Measurements from ENCODE around the gene SLC25A28. TPM values are rescaled to one million over a fixed set of nuclear protein-coding genes. Genes with fewer than 3 reads are reported as not detected.

Gene SLC25A28
- total and polyA plus RNA-seq, 4 donors = 31.1 to 86.9 (median 47.6) TPM

DNA sequence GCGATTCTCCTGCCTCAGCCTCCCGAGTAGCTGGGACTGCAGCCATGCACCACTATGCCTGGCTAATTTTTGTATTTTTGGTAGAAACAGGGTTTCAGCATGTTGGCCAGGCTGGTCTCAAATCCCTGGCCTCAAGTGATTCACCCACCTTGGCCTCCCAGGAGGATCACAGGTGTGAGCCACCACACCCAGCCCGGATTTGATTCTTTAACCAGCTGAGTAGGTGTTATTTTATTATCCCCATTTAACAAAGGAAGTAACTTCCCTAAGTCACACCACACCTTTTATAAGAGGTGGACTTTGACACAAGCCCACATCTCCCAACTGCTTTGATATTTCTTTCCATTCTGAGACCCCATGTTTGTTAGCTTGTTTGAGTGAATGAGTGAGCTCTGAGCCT lies 25.0 kb downstream of the SLC25A28 start:
- no peak for ATAC-seq (ENCODE audit: insufficient read depth, low FRiP score)
- TF ChIP-seq, protein P1, sequence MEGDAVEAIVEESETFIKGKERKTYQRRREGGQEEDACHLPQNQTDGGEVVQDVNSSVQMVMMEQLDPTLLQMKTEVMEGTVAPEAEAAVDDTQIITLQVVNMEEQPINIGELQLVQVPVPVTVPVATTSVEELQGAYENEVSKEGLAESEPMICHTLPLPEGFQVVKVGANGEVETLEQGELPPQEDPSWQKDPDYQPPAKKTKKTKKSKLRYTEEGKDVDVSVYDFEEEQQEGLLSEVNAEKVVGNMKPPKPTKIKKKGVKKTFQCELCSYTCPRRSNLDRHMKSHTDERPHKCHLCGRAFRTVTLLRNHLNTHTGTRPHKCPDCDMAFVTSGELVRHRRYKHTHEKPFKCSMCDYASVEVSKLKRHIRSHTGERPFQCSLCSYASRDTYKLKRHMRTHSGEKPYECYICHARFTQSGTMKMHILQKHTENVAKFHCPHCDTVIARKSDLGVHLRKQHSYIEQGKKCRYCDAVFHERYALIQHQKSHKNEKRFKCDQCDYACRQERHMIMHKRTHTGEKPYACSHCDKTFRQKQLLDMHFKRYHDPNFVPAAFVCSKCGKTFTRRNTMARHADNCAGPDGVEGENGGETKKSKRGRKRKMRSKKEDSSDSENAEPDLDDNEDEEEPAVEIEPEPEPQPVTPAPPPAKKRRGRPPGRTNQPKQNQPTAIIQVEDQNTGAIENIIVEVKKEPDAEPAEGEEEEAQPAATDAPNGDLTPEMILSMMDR (IDR thresholded peaks at IDR 0.05; ENCODE audit: control extremely low read depth, extremely low read depth) = no peak

DNA sequence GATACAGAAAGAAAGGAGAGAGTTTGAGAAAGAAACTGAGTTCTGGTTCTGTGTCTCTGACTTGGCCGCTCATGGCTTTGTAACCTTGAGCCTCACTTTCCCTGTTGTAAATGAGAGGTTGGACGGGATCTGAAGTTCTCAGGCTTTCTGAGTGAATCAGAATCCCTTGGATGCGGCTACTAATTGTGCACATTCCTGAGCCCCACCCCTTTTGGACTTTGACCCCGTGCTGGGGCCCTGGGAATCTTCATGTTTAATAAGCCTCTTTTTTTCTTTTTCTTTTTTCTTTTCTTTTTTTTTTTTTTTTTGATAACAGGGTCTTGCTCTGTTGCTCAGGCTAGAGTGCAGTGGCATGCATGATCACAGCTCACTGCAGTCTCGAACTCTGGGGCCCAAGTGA lies 26.9 kb downstream of the SLC25A28 start:
- no peak for DNase-seq
- Histone ChIP-seq H3K4me3 (no peak overlapping the region), H3K9me3 (ENCODE audit: control insufficient read depth in 4 of 4, insufficient read depth in 3 of 4, low read length in 3 of 4) (no peaks in the 10 kb centered on the region), H3K27ac (ENCODE audit: low read depth in 1 of 2, low read length in 1 of 2) (no peak overlapping the region), H3K4me1 (ENCODE audit: control insufficient read depth in 5 of 5, insufficient read depth in 5 of 5, low read length in 5 of 5) (no peaks in the 10 kb centered on the region), H3K9ac (ENCODE audit: insufficient read depth in 1 of 2, low read length in 2 of 2) (no peak overlapping the region), H3K27me3 (ENCODE audit: control insufficient read depth in 3 of 3, insufficient read depth in 3 of 3, low read length in 2 of 3) (peaks cover 0 to 2% (median 0%) of the 10 kb centered on the region in 3 donors), H3K36me3 (ENCODE audit: control insufficient read depth in 4 of 4, insufficient read depth in 4 of 4, low read length in 4 of 4) (no peaks in the 10 kb centered on the region)
- no peak for ATAC-seq (ENCODE audit: insufficient read depth, low FRiP score)
- WGBS, 2 donors = 70 to 93% methylated on average over 5 of the region's 5 CpGs
- TF ChIP-seq, protein P1 (IDR thresholded peaks at IDR 0.05; ENCODE audit: control extremely low read depth, extremely low read depth) = no peak

More for the DNA sequence above, 25.0 kb downstream of the SLC25A28 start:
- H3K4me3 ChIP-seq = no peak overlapping the region
- H3K4me1 ChIP-seq (ENCODE audit: control insufficient read depth in 5 of 5, insufficient read depth in 5 of 5, low read length in 5 of 5) = no peaks in the 10 kb centered on the region
- DNase-seq = no peak
- no peaks in the 10 kb centered on the region for H3K9me3 ChIP-seq (ENCODE audit: control insufficient read depth in 4 of 4, insufficient read depth in 3 of 4, low read length in 3 of 4)
- H3K36me3 ChIP-seq (ENCODE audit: control insufficient read depth in 4 of 4, insufficient read depth in 4 of 4, low read length in 4 of 4) = no peaks in the 10 kb centered on the region
- 74 to 79% methylated on average over 3 of the region's 3 CpGs for WGBS, 2 donors
- no peak overlapping the region for H3K9ac ChIP-seq (ENCODE audit: insufficient read depth in 1 of 2, low read length in 2 of 2)
- no peak overlapping the region for H3K27ac ChIP-seq (ENCODE audit: low read depth in 1 of 2, low read length in 1 of 2)
- H3K27me3 ChIP-seq (ENCODE audit: control insufficient read depth in 3 of 3, insufficient read depth in 3 of 3, low read length in 2 of 3) = peaks cover 0 to 2% (median 0%) of the 10 kb centered on the region in 3 donors

DNA sequence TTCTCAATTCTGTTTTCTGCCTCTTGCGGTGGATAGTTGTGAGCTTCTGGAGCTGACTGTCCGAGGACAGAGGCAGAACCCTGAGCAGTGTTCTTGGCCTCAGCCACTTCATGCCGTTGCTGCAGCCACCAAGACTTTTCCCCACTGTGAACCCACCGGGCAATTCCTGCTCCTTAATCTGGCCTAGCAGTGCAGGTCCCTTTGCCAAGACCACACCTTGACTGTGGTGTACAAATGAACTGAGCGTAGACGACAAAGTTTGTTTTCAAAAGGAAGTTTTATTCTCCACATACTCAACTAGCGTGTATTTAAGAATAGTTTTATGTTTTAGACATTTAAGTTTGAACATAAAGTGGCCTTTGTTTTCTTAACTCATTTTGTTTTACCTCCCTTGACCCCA lies 29.4 kb downstream of the SLC25A28 start:
- Histone ChIP-seq H3K36me3 (ENCODE audit: control insufficient read depth in 4 of 4, insufficient read depth in 4 of 4, low read length in 4 of 4) (no peaks in the 10 kb centered on the region), H3K27ac (ENCODE audit: low read depth in 1 of 2, low read length in 1 of 2) (no peak overlapping the region), H3K4me3 (no peak overlapping the region), H3K4me1 (ENCODE audit: control insufficient read depth in 5 of 5, insufficient read depth in 5 of 5, low read length in 5 of 5) (no peaks in the 10 kb centered on the region), H3K9me3 (ENCODE audit: control insufficient read depth in 4 of 4, insufficient read depth in 3 of 4, low read length in 3 of 4) (no peaks in the 10 kb centered on the region), H3K9ac (ENCODE audit: insufficient read depth in 1 of 2, low read length in 2 of 2) (no peak overlapping the region), H3K27me3 (ENCODE audit: control insufficient read depth in 3 of 3, insufficient read depth in 3 of 3, low read length in 2 of 3) (peaks cover 0 to 1% (median 0%) of the 10 kb centered on the region in 3 donors)
- DNase-seq (no peak), ATAC-seq (ENCODE audit: insufficient read depth, low FRiP score) (no peak)
- TF ChIP-seq, protein P1 (IDR thresholded peaks at IDR 0.05; ENCODE audit: control extremely low read depth, extremely low read depth) = no peak
- 88 to 92% methylated on average over 7 of the region's 7 CpGs for WGBS, 2 donors

DNA sequence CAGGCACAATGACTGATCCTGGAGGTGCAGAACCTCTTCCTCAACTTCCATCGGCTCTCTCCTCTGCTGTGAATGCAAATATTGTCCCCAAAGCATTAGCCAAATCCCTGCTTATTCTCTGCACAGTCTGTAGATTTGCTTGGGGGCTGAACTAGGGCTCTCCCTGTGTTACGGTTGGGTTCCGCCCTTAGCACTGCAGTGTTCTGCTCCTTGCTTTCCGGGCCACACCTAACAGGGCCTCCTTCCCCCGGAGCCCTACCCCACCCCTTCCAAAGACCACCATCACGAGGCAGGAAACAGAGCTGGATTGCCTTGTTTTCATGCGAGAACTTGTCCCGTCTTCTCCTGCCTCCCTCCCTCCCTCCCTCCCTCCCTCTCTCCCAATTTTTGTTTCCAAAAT lies 36.6 kb downstream of the SLC25A28 start:
- Histone ChIP-seq H3K27ac (ENCODE audit: low read depth in 1 of 2, low read length in 1 of 2) (no peak overlapping the region), H3K27me3 (ENCODE audit: control insufficient read depth in 3 of 3, insufficient read depth in 3 of 3, low read length in 2 of 3) (no peaks in the 10 kb centered on the region), H3K4me1 (ENCODE audit: control insufficient read depth in 5 of 5, insufficient read depth in 5 of 5, low read length in 5 of 5) (no peaks in the 10 kb centered on the region), H3K36me3 (ENCODE audit: control insufficient read depth in 4 of 4, insufficient read depth in 4 of 4, low read length in 4 of 4) (no peaks in the 10 kb centered on the region), H3K4me3 (no peak overlapping the region), H3K9ac (ENCODE audit: insufficient read depth in 1 of 2, low read length in 2 of 2) (no peak overlapping the region), H3K9me3 (ENCODE audit: control insufficient read depth in 4 of 4, insufficient read depth in 3 of 4, low read length in 3 of 4) (no peaks in the 10 kb centered on the region)
- TF ChIP-seq, protein P1 (IDR thresholded peaks at IDR 0.05; ENCODE audit: control extremely low read depth, extremely low read depth) = no peak
- ATAC-seq (ENCODE audit: insufficient read depth, low FRiP score) (no peak), DNase-seq (no peak)
- 66 to 71% methylated on average over 8 of the region's 8 CpGs for WGBS, 2 donors

Measured in lung (tissue), 12 donors.